Cardiac muscle cell (in vitro differentiated cells and primary cell): ENCODE data around the gene TBX4. TPM values are rescaled to one million over a fixed set of nuclear protein-coding genes. Genes with fewer than 3 reads are reported as not detected.
A peak's percentile ranks its signal among the peaks of the same experiment; 100 is the strongest.

Experiments used
- DNase-seq, 2 donors: peaks; one replicate each; pipeline versions ENCODE4 v3.0.0 to v3.0.0-alpha.2; 2010 to 2017; ENCODE audit warnings: low read depth in 1 of 2, low spot score in 1 of 2
- H3K27ac ChIP-seq: fragments of 200-600 bp; sonication (generic); 2 replicates; pipeline ENCODE4 v1.5.1; 2016
- H3K27me3 ChIP-seq: fragments of 200-600 bp; sonication (generic); 2 replicates; pipeline ENCODE4 v1.6.0; 2016; ENCODE audit warnings: control low read depth
- H3K36me3 ChIP-seq: fragments of 200-600 bp; sonication (generic); 2 replicates; pipeline ENCODE4 v1.5.1; 2016; ENCODE audit warnings: control low read depth
- H3K4me1 ChIP-seq: fragments of 200-600 bp; sonication (generic); 2 replicates; pipeline ENCODE4 v1.8.1; 2017; ENCODE audit warnings: low read depth, mild to moderate bottlenecking, mixed run types
- H3K4me3 ChIP-seq: fragments of 200-600 bp; sonication (generic); 2 replicates; pipeline ENCODE4 v1.5.1; 2016; ENCODE audit warnings: mild to moderate bottlenecking
- H3K9me3 ChIP-seq: fragments of 200-600 bp; sonication (generic); 2 replicates; pipeline ENCODE4 v1.5.1; 2017; ENCODE audit warnings: low read depth, mild to moderate bottlenecking, control low read depth
- CTCF ChIP-seq: IDR thresholded peaks from 2 replicates; pipeline ENCODE4 v1.5.1; 2012; ENCODE audit warnings: low read depth, mild to moderate bottlenecking, low read length
- polyA plus RNA-seq: library from polyadenylated mRNA; unstranded; fragments of >200 nt; fragmentation: Nextera tagmentation; extraction: Ambion mirVana; gene quantifications from 2 replicates; pipeline ENCODE4 v1.2.1, GENCODE V29; 2016
- total RNA-seq: library from RNA; depleted of rRNA; stranded (reverse); fragments of >200 nt; gene quantifications from 2 replicates; pipeline ENCODE4 v1.2.3, GENCODE V29; 2016

Gene TBX4
- total and polyA plus RNA-seq, 2 experiments from 2014 or later: 0.54 to 1.6 TPM

- TF ChIP-seq CTCF: no peak
- Histone ChIP-seq H3K27me3 (no peaks in the 10 kb centered on the region), H3K27ac (no peak overlapping the region), H3K4me1 (peaks cover 18% of the 10 kb centered on the region), H3K36me3 (no peaks in the 10 kb centered on the region), H3K4me3 (no peak overlapping the region), H3K9me3 (no peaks in the 10 kb centered on the region)
- no peak for DNase-seq
Measured at GRCh38 chr17:61469474-61469873, 17.3 kb downstream of the TBX4 start.

GRCh38 chr17:61469949-61470348 is 17.7 kb downstream of the TBX4 start:
- TF ChIP-seq CTCF: no peak
- Histone ChIP-seq H3K27ac (no peak overlapping the region), H3K36me3 (no peaks in the 10 kb centered on the region), H3K4me1 (peaks cover 18% of the 10 kb centered on the region), H3K4me3 (no peak overlapping the region), H3K27me3 (no peaks in the 10 kb centered on the region), H3K9me3 (no peaks in the 10 kb centered on the region)
- no peak for DNase-seq

- Histone ChIP-seq H3K27ac (no peak overlapping the region), H3K4me3 (no peak overlapping the region), H3K4me1 (peaks cover 18% of the 10 kb centered on the region), H3K36me3 (no peaks in the 10 kb centered on the region), H3K9me3 (no peaks in the 10 kb centered on the region), H3K27me3 (no peaks in the 10 kb centered on the region)
- no peak for DNase-seq
- TF ChIP-seq CTCF: no peak
Measured at GRCh38 chr17:61470530-61471136, 18.4 kb downstream of the TBX4 start.

GRCh38 chr17:61474235-61474927 is 22.2 kb downstream of the TBX4 start:
- Histone ChIP-seq H3K9me3 (no peaks in the 10 kb centered on the region), H3K27ac (no peak overlapping the region), H3K36me3 (no peaks in the 10 kb centered on the region), H3K4me3 (no peak overlapping the region), H3K27me3 (no peaks in the 10 kb centered on the region), H3K4me1 (peaks cover 7% of the 10 kb centered on the region)
- TF ChIP-seq CTCF: no peak
- DNase-seq: peak in 1 of 2 donors; percentile 27

- no peak for TF ChIP-seq CTCF
- Histone ChIP-seq H3K27me3 (no peaks in the 10 kb centered on the region), H3K36me3 (no peaks in the 10 kb centered on the region), H3K27ac (no peak overlapping the region), H3K9me3 (no peaks in the 10 kb centered on the region), H3K4me3 (no peak overlapping the region), H3K4me1 (peaks cover 7% of the 10 kb centered on the region)
- no peak for DNase-seq
Measured at GRCh38 chr17:61474934-61475333, 22.7 kb downstream of the TBX4 start.
